HG03097 (cell line): ENCODE results near the gene GMDS.

Experiments
- ATAC-seq: cut with Tn5 transposase; IDR thresholded peaks from one replicate; pipeline ENCODE4 v1.9.1; 2021; ENCODE audit not compliant: unreplicated experiment, low FRiP score

Gene GMDS

DNA sequence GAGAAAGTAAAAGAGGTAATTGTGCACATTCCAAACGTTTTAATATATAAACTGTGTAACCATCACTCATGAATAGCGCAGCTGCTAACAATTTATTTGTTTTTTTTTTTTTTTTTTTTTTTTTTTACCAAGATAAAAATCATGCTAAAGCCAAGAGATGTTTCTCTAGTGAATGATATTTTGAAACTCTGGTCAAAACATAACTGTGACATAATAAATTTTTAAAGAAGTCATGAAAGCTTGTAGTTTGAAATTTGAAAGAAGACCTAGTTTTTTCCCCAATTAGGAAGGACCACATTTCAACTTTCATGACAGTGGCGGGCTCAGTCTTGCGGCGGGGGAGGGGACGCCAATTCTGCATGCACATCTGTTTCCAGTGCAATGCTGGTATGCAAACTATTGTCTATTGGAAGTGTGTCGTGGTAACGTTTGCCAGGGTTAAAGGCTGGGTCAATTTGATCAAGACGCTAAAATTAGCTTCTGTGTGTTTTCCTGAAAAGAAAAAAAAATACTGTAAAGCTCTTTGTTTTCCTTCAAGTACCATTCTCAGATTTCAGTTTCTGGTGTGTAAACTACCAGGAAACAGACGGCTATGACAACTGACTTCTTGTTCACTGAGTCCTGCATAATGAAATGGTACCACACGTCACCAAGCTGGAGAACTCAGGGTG is 423.8 kb downstream of the GMDS start:
- no peak for ATAC-seq

DNA sequence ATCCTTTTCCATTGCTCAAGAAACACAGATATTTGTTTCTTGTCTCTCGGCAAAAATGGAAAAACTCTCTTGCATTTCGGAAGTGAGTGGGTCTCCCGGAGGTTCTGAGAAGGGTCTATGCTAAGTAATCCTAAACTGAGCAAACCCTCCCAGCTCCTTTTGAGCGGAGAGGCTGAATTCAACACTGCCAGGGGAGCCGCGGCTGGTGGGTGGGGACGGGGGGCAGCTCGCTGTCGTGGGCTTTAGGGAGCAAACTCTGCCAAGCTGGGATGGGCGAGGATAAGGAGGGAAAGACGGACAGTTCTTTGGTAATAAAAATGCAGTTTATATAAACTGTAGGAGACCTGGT is 424.3 kb downstream of the GMDS start:
- ATAC-seq, result no peak

DNA sequence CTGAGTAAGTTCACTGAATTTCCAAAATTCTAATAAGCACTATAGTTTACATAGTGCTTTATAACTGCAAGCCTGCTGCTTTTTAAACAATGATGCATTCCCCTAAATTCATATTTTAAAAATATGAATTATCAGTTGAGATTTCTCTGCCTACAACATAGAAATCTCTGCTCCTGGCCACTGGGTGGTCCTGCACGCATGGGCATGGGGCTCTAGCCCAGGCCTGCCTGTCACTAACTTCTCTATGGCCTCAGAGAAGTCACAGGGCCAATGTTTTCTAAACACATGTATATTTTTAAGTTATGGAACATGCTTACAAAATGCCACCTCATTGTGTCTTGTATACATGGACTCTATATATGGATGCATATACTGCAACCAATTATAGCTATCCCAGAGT is 424.7 kb downstream of the GMDS start:
- no peak for ATAC-seq

DNA sequence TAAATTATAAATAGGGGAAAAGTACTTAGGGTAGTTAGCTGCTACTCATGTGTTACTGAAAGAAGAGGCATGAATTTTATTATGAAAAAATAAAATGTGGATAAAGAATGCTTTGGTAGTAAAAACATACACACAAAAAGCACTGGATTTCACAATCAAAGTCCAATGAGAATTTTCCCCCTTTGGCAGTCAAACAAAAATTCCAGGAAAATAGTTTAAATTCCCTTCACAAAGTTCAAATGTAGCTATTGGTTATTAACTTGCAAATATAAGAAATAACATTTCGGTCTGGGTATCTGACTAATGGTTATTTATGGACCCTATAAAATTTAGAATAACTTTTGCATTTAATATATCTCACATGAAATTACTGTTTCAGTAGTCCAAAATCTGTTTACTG is 425.2 kb downstream of the GMDS start:
- ATAC-seq, result no peak

DNA sequence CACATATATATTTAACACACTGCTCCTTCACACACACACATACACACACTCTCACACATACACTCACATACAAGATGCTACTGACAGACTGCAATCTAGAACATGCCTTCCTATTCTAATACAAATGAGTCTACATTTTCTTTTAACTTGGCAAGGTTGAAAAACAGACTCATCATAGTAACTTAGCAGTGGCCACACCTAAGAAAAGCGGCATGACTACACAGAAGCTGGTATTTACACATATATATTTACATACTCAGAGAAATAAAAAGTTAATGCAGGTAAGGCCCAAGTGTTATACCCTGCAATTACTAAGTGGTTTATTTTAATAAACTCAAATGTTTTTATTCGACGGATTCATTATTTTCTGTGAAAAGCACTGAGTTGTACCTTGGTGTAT is 426.4 kb downstream of the GMDS start:
- no peak for ATAC-seq

DNA sequence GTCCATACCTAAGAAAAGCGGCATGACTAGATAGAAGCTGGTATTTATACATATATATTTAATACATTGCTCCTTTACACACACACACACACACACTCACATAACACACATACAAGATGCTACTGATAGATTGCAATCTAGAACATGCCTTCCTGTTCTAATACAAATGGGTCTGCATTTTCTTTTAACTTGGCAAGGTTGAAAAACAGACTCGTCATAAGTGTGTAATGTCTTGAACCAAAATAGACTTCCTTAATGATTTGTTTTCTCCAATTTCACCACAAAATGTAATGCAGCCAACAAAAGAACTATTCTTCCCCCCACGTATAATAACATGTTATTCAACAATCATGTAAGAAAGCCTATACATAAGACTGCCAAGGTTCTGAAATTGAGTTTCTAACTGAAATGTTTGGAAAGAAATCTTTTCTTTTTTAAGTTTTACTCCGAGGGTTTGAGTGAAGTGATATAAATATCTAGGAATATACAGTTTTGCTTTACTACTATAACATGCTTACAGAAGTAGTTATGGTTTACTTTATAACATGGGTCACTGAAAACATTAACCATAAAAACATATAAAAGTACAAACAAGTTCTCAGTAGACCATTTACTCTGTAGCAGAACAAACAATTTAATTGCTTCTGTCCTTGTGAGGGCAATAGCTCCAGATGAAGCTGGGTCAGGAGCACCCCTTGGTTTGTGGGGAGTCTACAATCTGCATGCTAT is 428.2 kb downstream of the GMDS start:
- no peak for ATAC-seq

DNA sequence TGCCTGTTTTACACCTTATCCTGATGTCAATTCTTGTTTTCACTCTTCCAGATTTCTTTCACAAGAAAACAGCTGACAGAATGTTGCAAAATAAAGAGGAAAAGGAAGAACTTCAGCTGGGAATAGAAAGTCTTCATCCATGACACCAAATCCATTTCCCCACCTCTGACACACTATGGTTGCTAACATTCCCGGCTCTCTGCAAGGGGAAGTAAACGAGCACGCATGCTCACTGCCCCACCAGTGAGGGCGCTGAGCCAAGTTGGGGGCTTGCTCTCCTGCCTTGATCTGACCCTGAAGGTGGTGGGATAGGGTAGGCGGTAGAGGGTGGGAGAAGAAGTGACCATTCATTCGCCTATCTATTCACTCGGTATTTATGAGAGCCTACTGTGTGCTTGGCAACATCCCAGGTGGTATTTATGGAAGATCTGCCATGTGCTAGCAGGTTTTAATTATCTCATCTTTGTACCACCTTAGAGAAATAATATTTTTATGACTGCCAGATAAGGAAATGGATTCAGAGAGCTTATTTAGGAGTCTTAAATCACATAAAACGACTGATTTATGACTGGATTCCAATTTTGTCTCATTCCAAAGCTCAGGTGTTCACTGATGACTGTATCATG is 429.5 kb downstream of the GMDS start:
- ATAC-seq, result no peak

DNA sequence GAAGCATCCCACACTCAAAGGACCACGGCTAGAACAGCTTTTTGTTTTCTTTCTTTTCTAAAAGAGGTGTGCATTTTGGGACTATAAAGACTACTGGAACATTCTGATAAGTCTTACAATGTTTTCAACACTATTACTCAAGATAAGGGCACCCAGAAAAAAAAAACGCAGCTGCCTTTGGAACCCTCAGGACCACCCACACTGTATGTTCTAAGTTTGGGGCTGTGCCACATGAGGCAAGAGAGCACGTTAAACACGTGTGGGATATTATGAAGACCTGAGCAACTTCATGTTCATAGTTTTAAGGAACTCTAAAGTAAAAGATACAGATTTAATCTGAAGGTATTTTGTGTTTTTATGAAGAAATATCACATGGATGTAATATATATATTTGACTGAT is 431.1 kb downstream of the GMDS start:
- no peak for ATAC-seq

DNA sequence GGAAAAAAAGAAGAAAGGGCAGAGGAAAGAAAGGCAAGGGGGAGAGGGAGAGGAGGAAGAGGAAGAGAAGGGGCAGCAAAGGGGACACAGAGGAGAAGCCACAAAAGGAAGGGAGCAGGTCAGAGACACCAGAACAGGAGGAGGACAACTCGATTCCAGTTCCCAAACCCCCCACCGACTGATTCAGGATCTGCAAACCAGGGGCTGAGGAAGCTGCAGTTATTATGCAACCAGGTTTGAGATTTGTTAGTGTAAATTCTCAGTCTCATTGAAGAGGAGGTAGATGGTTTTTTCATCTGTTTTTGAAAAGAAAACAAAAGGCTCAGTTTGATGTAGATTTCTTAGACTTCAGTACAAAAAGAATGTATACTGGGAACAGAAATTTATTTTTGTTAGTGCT is 432.9 kb downstream of the GMDS start:
- no peak for ATAC-seq

DNA sequence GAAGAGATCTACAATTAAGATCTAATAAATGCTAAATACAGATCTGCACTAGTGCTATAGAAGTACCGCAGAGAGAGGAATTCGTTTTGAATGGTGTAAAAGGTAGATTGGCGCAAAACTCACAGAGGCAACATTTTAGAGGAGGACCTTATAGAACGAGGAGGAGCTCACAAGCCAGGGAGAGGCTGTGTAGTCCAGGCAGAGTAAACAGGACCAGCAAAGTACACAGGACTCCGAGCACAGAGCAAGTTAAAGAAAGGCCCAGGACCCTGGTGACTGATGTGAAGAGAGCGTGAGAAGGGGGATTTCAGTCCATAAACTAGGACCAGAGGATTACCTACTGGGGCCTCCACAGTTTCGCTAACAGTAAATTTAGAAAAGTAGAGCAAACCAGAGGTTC is 433.4 kb downstream of the GMDS start:
- ATAC-seq, result no peak

DNA sequence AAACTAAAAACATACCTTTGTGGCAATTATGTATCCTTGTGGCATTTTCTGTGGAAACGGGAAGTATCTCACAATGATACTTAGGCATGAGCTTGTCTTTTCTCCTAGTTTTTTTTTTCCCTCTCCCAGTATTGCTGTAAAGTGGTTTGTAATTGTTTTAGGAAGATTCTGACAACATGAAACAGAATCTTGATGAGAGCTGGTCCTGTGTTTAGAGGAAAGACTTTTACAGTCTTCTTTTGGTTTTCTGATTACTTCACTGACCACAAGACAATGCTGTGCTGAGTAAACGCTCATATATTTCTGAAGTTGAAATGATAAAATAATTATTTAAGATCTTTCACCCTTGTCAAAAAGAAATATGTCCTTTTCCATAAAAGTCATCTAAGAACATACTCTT is 434.5 kb downstream of the GMDS start:
- ATAC-seq, result no peak

DNA sequence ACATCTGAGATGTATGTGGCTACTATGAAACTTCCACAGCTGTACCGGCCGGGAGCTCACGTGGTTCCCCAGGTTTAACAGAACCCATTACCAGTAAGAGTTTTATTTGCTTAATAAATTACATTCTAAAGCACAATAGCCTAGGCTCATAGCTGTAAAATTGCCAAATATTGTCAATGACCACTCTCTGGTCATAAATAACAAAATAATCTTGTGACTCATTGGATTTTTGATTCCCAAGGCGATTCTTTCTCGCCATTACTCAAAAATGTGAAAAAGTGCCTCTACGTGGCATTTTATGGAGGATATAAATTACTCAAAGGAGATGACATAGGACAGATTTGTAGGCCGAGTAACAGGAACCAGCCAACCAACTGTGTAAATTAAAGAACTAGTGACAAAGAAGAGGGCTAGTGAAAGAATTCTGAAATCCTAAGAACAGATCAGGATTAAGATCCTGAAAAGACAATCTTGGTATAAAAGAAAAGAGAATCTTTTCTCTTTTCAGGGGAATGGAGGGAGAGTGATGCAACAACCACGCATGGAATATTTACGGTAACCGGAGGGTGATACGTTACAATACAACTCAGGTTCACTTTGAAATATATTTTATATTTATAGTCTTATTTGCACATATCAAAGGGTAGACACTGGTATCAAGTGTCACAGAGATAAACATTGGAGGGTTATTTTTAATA is 436.0 kb downstream of the GMDS start:
- ATAC-seq, result no peak

DNA sequence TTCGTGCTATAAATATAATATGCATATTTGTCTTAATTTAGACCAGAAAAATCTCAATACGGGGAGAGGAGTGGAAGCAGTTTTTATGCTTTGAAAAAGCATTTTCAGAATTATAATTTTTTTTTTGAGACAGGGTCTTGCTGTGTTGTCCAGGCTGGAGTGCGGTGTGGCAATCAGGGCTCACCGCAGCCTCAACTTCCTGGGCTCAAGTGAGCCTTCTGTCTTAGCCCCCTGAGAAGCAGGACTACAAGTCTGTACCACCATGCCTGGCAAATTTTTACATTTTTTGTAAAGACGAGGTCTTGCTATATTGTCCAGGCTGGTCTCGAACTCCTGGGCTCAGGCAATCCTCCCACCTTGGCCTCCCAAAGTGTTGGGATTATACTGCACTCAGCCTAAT is 438.5 kb downstream of the GMDS start:
- no peak for ATAC-seq

DNA sequence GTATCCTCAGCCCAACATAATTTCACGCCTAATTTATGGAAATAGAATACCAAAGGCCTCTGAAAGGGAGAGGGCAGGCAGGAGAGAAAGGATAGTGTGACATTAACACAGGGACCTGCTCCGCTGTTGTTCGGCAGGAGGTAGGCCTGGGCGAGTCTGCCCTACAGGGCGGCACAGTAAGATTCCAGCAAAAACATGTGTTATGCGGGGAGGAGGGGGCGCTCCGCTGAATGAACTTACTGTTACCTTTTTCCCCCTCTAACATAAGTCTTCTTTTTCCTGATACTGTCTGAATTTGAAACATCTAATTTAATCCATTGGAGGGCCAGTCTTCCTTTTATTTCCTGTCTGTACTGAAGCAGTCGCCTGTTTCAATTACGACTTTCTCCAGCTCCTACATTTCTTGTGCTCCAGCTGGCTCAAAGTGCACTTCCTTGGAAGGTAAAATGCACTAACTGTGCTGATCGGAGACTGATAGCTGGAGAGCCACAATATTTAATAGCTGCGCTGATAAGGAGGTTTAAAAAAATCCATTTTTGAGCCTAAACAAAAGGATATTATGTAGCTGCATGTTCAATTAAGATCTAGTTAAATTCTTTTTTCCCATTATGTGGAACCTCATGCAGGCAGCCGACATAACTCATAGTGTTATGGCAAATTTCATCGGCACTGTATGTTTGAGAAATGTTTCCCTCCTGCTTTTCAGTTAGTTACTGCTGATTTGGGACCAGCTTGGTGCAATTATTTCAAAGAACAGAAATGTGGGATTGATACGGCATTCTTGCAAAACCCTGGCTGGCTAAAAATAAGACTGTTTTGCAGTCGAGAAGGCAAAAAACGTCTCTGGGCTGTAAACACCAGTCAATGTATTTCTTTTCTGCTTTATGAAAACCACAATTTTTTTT is 442.7 kb downstream of the GMDS start:
- no peak for ATAC-seq

DNA sequence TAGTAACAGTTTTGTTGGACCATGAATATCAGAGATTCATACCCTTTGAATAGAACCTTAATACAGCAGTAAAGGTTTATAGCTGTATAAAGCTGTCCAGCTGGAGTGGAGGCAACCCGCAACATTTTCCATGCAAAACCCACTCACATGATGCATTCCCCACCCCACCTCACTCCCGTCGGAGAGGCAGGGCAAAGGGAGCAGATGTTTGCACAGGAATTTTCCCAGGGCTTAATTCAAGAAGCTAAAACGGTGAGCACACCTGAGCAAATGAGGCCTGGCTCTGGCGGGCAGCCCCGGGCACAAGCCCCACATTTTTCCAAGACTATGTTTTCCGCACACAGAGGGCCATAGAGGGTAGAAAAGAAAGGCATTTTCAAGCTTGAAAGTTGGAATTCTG is 444.0 kb downstream of the GMDS start:
- no peak for ATAC-seq

DNA sequence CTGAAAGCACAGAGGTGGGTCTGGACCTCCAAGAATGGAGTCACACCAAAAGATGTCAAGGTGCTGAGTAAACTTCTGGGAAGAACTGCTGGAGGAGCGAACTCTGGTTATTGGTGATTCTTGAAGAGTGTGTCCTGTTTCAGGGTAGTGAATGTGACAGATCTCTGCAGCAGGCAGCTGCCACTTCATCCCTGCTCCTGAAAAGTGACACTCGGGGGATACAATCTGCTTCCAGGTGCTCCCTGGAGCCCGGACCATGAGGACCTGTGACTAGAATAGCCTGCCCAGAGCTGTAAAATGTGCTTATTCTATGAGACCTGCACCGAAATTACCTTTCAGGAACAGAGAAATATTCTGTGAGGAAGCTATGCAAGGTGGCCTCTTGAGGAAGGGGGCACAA is 444.6 kb downstream of the GMDS start:
- ATAC-seq, result no peak

DNA sequence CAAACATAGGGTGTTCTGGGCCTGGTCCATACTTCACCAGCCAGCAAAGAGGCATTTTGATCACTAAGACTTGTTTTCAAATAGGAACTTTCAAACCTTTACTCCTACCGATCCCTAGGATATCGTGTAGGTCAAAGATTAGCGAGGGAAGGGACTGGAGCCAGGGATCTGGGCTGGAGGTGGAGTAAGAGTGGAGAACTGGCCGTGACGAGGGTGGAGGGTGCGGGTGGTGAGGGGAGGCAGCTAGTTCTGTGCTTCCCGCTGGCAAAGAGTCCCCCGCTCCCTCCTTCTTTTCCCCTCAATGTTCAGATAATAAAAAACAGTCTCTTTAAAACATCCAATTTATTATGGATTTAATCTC is 446.5 kb downstream of the GMDS start:
- ATAC-seq, result no peak

DNA sequence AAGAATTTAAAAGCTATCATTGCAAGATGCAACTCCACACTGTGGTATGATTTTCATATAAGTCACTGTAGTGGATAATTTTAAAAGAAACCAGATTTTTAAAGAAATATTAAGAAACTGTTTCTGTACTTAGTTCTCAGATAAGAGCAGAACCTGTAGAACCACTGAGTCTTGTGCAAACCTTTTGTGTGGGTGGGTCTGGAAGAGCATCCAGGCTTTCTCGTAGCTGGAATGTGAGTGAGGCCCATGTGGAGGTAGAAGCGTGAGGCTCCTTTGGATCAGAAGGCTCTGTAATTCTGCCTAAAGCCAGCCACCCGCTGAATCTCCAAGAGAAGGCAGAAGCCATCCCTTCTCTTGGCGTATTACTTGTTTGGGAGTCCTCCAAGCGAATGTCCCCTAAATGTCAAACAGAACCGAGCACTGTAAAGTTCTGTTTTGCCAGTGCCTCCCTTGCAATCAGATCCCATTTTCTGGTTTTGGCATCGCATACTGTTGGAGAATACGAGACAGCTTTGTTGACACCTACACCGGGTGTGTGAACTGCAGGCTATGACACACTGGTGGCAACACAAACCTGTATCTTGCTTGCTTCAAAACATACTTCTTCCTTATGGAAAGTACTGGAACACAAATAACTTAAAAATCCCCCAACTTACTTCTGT is 447.0 kb downstream of the GMDS start:
- no peak for ATAC-seq

DNA sequence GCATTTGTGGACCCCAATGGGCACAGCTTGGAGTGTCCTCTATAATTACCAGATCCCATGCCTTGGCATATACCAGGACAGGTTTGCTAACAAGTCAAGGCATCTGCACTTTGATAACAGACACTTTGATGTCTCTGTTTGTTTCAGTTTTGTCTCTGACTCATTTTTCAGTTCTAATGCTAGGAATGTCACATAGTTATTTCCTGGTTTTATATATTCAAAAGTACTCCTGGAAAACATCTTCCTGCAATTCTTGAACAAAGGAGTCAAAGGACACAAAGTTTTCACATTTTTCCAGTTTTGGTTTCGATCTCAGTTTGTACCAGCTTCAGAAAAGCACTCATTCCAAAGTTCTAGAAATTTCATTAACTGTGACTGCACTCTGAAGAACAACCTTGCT is 447.6 kb downstream of the GMDS start:
- ATAC-seq, result no peak
